HEK293 (cell line): ENCODE measurements around the gene GAPDHS.

ENCODE experiments used
- CTCF ChIA-PET: fragments of 350-600 bp; formaldehyde crosslinking; extraction: SDS; loops from one replicate; lab custom pipeline; 2021; ENCODE audit warnings: antibody characterized with exemption; lab: Yijun Ruan, JAX
- POLR2A ChIA-PET: fragments of 300-600 bp; formaldehyde crosslinking; extraction: SDS; loops from one replicate; lab custom pipeline; 2020; ENCODE audit warnings: antibody characterized with exemption, inconsistent platforms; lab: Yijun Ruan, JAX
- H3K27ac ChIP-seq: fragments of 200-500 bp; sonication (Bioruptor generic); 2 replicates; pipeline ENCODE4 v1.5.1; 2014; ENCODE audit warnings: low read depth, low read length, control low read depth, inconsistent platforms; ENCODE audit errors: extremely low read depth
- H3K36me3 ChIP-seq, 2 experiments: fragments of 200-500 bp in 1 of 2; sonication (Bioruptor generic) in 1 of 2; 1 replicate in 1 of 2; 2 replicates in 1 of 2; pipeline ENCODE4 v1.5.1; 2014 to 2017; ENCODE audit warnings: inconsistent platforms in 2 of 2, low read length in 2 of 2; ENCODE audit not compliant: control insufficient read depth in 2 of 2, insufficient read depth in 1 of 2
- H3K4me1 ChIP-seq: fragments of 200-500 bp; sonication (Bioruptor generic); 2 replicates; pipeline ENCODE4 v1.5.1; 2014; ENCODE audit warnings: mild to moderate bottlenecking, low read length, inconsistent platforms; ENCODE audit not compliant: control insufficient read depth, insufficient read depth
- H3K4me3 ChIP-seq: 2 replicates; pipeline ENCODE4 v1.5.1; 2011; ENCODE audit warnings: low read depth, mild to moderate bottlenecking, control low read depth, low read length, moderate library complexity
- H3K9me3 ChIP-seq: fragments of 200-500 bp; sonication (Bioruptor generic); 2 replicates; pipeline ENCODE4 v1.5.1; 2014; ENCODE audit warnings: low read depth, low read length, inconsistent platforms; ENCODE audit not compliant: control insufficient read depth, insufficient read depth
- GFI1B ChIP-seq: fragments of 450-650 bp; formaldehyde crosslinking; IDR thresholded peaks from 2 replicates; pipeline ENCODE4 v1.5.1; 2016; ENCODE audit warnings: missing biosample characterization, missing genetic modification characterization
- IKZF3 ChIP-seq: fragments of 450-650 bp; IDR thresholded peaks from 2 replicates; pipeline ENCODE4 v1.5.0; 2018; ENCODE audit warnings: missing biosample characterization, mild to moderate bottlenecking, missing genetic modification characterization, moderate library complexity
- SCRT1 ChIP-seq: fragments of 450-650 bp; formaldehyde crosslinking; IDR thresholded peaks from 2 replicates; pipeline ENCODE4 v1.5.1; 2016; ENCODE audit warnings: missing biosample characterization, missing genetic modification characterization, borderline replicate concordance
- SCRT2 ChIP-seq: fragments of 450-650 bp; formaldehyde crosslinking; IDR thresholded peaks from 2 replicates; pipeline ENCODE4 v1.5.1; 2016; ENCODE audit warnings: missing biosample characterization, missing genetic modification characterization
- ZFP3 ChIP-seq: fragments of 450-650 bp; formaldehyde crosslinking; IDR thresholded peaks from 2 replicates; pipeline ENCODE4 v1.5.1; 2016; ENCODE audit warnings: low read depth, missing biosample characterization, missing genetic modification characterization
- ZNF175 ChIP-seq: fragments of 450-650 bp; formaldehyde crosslinking; IDR thresholded peaks from 2 replicates; pipeline ENCODE4 v1.5.1; 2016; ENCODE audit warnings: missing biosample characterization, missing genetic modification characterization
- ZNF211 ChIP-seq: fragments of 450-650 bp; formaldehyde crosslinking; IDR thresholded peaks from 2 replicates; pipeline ENCODE4 v1.5.1; 2016; ENCODE audit warnings: low read depth, missing biosample characterization, missing genetic modification characterization
- ZNF341 ChIP-seq: fragments of 450-650 bp; formaldehyde crosslinking; IDR thresholded peaks from 2 replicates; pipeline ENCODE4; 2016; ENCODE audit warnings: low read depth, missing biosample characterization, missing genetic modification characterization
- ZNF561 ChIP-seq: fragments of 450-650 bp; IDR thresholded peaks from 2 replicates; pipeline ENCODE4 v1.5.1; 2018; ENCODE audit warnings: missing biosample characterization, missing genetic modification characterization, borderline replicate concordance
- ZNF596 ChIP-seq: fragments of 450-650 bp; IDR thresholded peaks from 2 replicates; pipeline ENCODE4 v1.5.0; 2018; ENCODE audit warnings: missing biosample characterization, mild to moderate bottlenecking, missing genetic modification characterization, moderate library complexity
- ZNF776 ChIP-seq: fragments of 450-650 bp; formaldehyde crosslinking; IDR thresholded peaks from 2 replicates; pipeline ENCODE4 v1.5.0; 2017; ENCODE audit warnings: missing biosample characterization, missing genetic modification characterization, borderline replicate concordance
- ZNF837 ChIP-seq: fragments of 450-650 bp; formaldehyde crosslinking; IDR thresholded peaks from 2 replicates; pipeline ENCODE4 v1.5.1; 2016; ENCODE audit warnings: missing biosample characterization, missing genetic modification characterization
- TF ChIP-seq, protein P1 (sequence below): fragments of 450-650 bp; formaldehyde crosslinking; IDR thresholded peaks from 2 replicates; pipeline ENCODE4 v1.5.1; 2016; ENCODE audit warnings: missing biosample characterization, missing genetic modification characterization
- TF ChIP-seq, protein P2 (sequence below): fragments of 450-650 bp; formaldehyde crosslinking; IDR thresholded peaks from 2 replicates; pipeline ENCODE4 v1.5.1; 2016; ENCODE audit warnings: missing biosample characterization, missing genetic modification characterization
- TF ChIP-seq, protein P3 (sequence below): fragments of 450-650 bp; formaldehyde crosslinking; IDR thresholded peaks from 2 replicates; pipeline ENCODE4 v1.5.1; 2017; ENCODE audit warnings: missing biosample characterization, missing genetic modification characterization
- TF ChIP-seq, protein P4 (sequence below): fragments of 450-650 bp; formaldehyde crosslinking; IDR thresholded peaks from 2 replicates; pipeline ENCODE4 v1.5.1; 2016; ENCODE audit warnings: missing biosample characterization, missing genetic modification characterization
- TF ChIP-seq, protein P5 (sequence below): fragments of 450-650 bp; formaldehyde crosslinking; IDR thresholded peaks from 2 replicates; pipeline ENCODE4 v1.5.1; 2016; ENCODE audit warnings: missing biosample characterization, missing genetic modification characterization
- TF ChIP-seq, protein P6 (sequence below): fragments of 450-650 bp; formaldehyde crosslinking; IDR thresholded peaks from 2 replicates; pipeline ENCODE4 v1.5.1; 2016; ENCODE audit warnings: missing biosample characterization, missing genetic modification characterization

GAPDHS gene

DNA sequence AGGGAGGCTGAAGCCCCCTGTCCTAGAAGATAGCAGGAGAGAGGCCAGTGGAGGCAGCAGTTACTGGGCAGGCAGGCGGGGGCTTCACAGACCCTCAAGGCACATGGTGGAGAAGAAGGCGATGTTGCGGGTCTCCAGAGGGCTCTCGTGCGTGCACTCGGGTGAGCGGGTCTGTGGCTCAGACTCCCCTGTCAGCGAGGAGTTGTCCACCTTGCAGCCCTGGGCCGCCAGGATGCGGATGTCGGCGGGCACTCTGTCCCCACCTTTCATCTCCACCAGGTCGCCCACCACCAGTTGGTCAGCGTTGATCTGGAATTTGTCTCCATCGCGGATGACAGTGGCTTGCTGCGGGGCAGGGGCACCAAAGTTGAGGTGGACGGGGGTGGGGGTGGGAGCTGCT is 27.0 kb downstream of the GAPDHS start:
- CTCF ChIA-PET = interaction anchor here (1.8 kb wide), 1 partner anchor 12 kb away, joined by 7 read pairs; no protein-coding TSS in a partner anchor
- no peak overlapping the region for H3K27ac ChIP-seq
- no peaks in the 10 kb centered on the region; the same call in 1 of the 2 replicates for H3K9me3 ChIP-seq
- H3K36me3 ChIP-seq = no peaks in the 10 kb centered on the region
- POLR2A ChIA-PET = interaction anchor here (0.6 kb wide), 1 partner anchor 132 kb away, joined by 5 read pairs; no protein-coding TSS in a partner anchor
- no peak for TF ChIP-seq ZNF596
- TF ChIP-seq, protein P1, sequence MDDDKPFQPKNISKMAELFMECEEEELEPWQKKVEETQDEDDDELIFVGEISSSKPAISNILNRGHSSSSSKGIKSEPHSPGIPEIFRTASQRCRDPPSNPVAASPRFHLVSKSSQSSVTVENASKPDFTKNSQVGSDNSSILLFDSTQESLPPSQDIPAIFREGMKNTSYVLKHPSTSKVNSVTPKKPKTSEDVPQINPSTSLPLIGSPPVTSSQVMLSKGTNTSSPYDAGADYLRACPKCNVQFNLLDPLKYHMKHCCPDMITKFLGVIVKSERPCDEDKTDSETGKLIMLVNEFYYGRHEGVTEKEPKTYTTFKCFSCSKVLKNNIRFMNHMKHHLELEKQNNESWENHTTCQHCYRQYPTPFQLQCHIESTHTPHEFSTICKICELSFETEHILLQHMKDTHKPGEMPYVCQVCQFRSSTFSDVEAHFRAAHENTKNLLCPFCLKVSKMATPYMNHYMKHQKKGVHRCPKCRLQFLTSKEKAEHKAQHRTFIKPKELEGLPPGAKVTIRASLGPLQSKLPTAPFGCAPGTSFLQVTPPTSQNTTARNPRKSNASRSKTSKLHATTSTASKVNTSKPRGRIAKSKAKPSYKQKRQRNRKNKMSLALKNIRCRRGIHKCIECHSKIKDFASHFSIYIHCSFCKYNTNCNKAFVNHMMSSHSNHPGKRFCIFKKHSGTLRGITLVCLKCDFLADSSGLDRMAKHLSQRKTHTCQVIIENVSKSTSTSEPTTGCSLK = no peak
- TF ChIP-seq ZNF776 = no peak
- no peak for TF ChIP-seq GFI1B (tag by site-specific recombination)
- no peak for TF ChIP-seq ZNF341 (tag by site-specific recombination)
- TF ChIP-seq, protein P2, sequence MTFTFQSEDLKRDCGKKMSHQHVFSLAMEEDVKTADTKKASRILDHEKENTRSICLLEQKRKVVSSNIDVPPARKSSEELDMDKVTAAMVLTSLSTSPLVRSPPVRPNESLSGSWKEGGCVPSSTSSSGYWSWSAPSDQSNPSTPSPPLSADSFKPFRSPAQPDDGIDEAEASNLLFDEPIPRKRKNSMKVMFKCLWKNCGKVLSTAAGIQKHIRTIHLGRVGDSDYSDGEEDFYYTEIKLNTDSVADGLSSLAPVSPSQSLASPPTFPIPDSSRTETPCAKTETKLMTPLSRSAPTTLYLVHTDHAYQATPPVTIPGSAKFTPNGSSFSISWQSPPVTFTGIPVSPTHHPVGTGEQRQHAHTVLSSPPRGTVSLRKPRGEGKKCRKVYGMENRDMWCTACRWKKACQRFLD (tag by site-specific recombination) = no peak
- TF ChIP-seq, protein P3, sequence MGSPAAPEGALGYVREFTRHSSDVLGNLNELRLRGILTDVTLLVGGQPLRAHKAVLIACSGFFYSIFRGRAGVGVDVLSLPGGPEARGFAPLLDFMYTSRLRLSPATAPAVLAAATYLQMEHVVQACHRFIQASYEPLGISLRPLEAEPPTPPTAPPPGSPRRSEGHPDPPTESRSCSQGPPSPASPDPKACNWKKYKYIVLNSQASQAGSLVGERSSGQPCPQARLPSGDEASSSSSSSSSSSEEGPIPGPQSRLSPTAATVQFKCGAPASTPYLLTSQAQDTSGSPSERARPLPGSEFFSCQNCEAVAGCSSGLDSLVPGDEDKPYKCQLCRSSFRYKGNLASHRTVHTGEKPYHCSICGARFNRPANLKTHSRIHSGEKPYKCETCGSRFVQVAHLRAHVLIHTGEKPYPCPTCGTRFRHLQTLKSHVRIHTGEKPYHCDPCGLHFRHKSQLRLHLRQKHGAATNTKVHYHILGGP (tag by site-specific recombination) = no peak
- no peak for TF ChIP-seq ZNF561
- TF ChIP-seq, protein P4, sequence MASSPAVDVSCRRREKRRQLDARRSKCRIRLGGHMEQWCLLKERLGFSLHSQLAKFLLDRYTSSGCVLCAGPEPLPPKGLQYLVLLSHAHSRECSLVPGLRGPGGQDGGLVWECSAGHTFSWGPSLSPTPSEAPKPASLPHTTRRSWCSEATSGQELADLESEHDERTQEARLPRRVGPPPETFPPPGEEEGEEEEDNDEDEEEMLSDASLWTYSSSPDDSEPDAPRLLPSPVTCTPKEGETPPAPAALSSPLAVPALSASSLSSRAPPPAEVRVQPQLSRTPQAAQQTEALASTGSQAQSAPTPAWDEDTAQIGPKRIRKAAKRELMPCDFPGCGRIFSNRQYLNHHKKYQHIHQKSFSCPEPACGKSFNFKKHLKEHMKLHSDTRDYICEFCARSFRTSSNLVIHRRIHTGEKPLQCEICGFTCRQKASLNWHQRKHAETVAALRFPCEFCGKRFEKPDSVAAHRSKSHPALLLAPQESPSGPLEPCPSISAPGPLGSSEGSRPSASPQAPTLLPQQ (tag by site-specific recombination) = no peak
- TF ChIP-seq, protein P5, sequence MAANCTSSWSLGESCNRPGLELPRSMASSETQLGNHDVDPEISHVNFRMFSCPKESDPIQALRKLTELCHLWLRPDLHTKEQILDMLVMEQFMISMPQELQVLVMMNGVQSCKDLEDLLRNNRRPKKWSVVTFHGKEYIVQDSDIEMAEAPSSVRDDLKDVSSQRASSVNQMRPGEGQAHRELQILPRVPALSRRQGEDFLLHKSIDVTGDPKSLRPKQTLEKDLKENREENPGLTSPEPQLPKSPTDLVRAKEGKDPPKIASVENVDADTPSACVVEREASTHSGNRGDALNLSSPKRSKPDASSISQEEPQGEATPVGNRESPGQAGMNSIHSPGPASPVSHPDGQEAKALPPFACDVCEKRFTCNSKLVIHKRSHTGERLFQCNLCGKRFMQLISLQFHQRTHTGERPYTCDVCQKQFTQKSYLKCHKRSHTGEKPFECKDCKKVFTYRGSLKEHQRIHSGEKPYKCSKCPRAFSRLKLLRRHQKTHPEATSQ (tag by site-specific recombination) = no peak
- no peak for TF ChIP-seq ZNF175
- no peak for TF ChIP-seq ZFP3 (tag by site-specific recombination)
- peaks cover 10% of the 10 kb centered on the region for H3K4me1 ChIP-seq
- H3K4me3 ChIP-seq = no peak overlapping the region

DNA sequence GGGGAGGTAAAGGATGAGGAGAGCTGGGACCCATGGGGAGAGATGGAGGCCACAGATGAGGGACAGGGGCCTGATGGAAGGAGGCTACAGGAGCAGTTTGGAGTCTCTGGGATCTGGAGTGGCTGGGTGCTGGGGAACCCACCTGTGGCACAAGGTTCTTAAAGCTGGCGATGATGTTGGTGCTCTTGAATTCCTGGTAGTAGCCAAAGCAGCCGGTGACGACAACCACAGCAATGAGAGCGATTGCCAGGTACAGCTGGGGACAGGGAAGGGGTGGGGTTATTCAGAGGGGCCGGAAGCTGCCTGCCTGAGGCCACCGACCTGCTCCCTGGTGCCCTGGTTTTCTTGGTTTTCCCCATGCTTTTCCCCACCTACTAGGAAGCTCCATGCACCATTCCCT is 27.4 kb downstream of the GAPDHS start:
- Histone ChIP-seq H3K36me3 (no peaks in the 10 kb centered on the region), H3K4me1 (peaks cover 10% of the 10 kb centered on the region), H3K9me3 (no peaks in the 10 kb centered on the region; the same call in 1 of the 2 replicates), H3K27ac (no peak overlapping the region), H3K4me3 (no peak overlapping the region)
- ChIA-PET CTCF (interaction anchor here (0.6 to 1.8 kb wide), 3 partner anchors 12 to 259 kb away, joined by 3 to 7 read pairs (median 4); no protein-coding TSS in a partner anchor), POLR2A (interaction anchor here (0.6 to 0.8 kb wide), 2 partner anchors 83 to 132 kb away, joined by 3 to 5 read pairs; no protein-coding TSS in a partner anchor)
- peak; percentile 18; the same call in 1 of the 2 replicates for TF ChIP-seq SCRT1 (tag by site-specific recombination)
- TF ChIP-seq, protein P6, sequence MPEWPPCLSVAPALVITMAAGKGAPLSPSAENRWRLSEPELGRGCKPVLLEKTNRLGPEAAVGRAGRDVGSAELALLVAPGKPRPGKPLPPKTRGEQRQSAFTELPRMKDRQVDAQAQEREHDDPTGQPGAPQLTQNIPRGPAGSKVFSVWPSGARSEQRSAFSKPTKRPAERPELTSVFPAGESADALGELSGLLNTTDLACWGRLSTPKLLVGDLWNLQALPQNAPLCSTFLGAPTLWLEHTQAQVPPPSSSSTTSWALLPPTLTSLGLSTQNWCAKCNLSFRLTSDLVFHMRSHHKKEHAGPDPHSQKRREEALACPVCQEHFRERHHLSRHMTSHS (tag by site-specific recombination) = no peak
- no peak for TF ChIP-seq ZNF211 (tag by site-specific recombination)
- no peak for TF ChIP-seq IKZF3
- TF ChIP-seq SCRT2 (tag by site-specific recombination) = peak; percentile 86
- no peak for TF ChIP-seq ZNF837 (tag by site-specific recombination)
